T47D (cell line): ENCODE data around the gene KCNMA1.

Experiments used
- DNase-seq, 2 experiments: peaks; one replicate each; pipeline versions ENCODE4 v3.0.0 to v3.0.0-alpha.2; 2011 to 2012; ENCODE audit warnings: low read depth in 1 of 2, low spot score in 1 of 2
- JUND ChIP-seq: IDR thresholded peaks from 2 replicates; pipeline ENCODE4 v1.6.1; 2012; ENCODE audit warnings: low read depth
- in situ Hi-C: cut with HindIII; loops from 2 replicates; pipeline ENCODE4 v1.10.0; 2016; ENCODE audit warnings: low sequenced_read_pairs, low pct_unique_long_range_greater_than_20kb

Gene KCNMA1

DNA sequence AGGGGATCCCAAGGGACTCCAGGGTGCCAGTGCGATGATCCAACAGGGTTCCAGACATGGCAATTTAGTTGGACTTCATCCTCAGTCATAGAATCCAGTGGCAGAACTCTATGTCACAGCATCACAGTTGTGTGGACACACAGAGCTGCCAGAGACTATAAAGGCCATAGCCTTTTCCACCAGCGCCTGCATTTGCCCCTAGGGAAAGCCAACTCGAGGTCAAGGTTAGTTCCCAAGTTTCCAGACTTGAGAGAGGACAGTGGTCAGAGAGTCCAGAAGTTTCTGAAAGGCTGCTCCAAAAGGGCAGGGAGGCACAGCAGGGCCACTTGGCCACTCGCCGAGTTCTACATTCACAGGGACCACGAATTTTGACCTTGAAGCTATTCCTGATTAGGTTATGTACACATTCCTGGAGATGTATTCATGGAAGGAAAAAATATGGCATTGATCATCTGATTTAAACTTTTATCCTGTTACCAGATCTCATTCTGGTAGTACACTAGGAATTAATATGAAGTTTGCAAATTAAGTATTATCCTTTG lies 170.1 kb downstream of the KCNMA1 start:
- in situ Hi-C loops = no loop called here
- DNase-seq = no peak
- TF ChIP-seq JUND = no peak

- no peak for DNase-seq
- in situ Hi-C loops = no loop called here
- TF ChIP-seq JUND = no peak
Measured at GRCh38 chr10:77463967-77464745, 173.5 kb downstream of the KCNMA1 start.

GRCh38 chr10:77463499-77463898 lies 174.1 kb downstream of the KCNMA1 start:
- in situ Hi-C loops = no loop called here
- no peak for DNase-seq
- TF ChIP-seq JUND = no peak

DNA sequence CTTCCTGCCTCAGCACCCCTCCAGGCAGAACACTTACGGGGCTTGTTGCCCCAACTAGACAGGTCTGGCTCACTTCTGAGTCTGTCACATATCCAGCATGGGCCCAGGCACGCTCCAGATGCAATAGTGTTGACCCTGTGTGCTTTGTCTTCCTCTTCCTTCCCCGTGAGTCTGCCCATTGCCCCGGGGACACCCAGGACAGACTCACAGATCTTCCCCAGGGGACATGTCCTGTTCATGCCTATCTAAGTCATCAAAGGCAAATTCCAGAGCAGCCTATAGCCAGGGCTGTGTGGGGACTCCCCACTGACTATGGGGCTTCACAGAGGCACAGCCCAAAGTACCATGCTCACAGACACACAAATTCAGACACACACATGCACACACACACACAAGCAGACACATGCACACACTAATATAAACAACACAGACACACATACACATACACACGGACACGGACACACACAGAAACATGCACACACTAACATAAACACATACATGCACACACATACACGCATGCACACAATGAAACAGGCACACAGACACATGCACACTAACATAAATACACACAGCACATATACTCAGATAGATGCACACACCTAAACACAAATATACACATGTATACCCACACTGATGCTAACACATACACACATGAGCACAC lies 175.8 kb downstream of the KCNMA1 start:
- peak in 1 of 2 experiments; percentile 47 for DNase-seq
- in situ Hi-C loops = no loop called here
- TF ChIP-seq JUND = no peak

GRCh38 chr10:77459905-77460304 lies 177.7 kb downstream of the KCNMA1 start:
- no peak for DNase-seq
- in situ Hi-C loops = no loop called here
- TF ChIP-seq JUND = no peak

- DNase-seq = no peak
- in situ Hi-C loops = no loop called here
- no peak for TF ChIP-seq JUND
Measured at GRCh38 chr10:77458986-77459590, 178.5 kb downstream of the KCNMA1 start.

DNA sequence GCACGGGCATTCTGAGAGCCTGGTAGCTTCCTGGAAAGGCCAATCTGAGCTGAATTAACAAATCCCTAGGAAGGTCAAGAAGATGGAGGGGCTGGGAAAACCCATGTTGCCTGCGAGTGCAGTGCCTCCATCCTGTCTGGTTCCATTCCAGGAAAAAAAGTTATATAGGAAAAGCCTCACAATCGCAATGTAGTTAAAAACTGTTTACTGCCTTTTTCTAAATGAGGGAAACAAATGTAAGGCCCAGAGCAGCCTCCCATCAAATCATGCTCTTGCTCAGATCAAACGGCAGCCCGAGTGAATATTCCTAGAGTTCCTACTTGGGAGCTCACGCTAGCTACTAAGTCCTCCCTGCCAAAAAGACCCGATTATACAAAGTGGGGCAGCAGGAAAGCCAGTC lies 179.9 kb downstream of the KCNMA1 start:
- in situ Hi-C loops = no loop called here
- TF ChIP-seq JUND = no peak
- no peak for DNase-seq

DNA sequence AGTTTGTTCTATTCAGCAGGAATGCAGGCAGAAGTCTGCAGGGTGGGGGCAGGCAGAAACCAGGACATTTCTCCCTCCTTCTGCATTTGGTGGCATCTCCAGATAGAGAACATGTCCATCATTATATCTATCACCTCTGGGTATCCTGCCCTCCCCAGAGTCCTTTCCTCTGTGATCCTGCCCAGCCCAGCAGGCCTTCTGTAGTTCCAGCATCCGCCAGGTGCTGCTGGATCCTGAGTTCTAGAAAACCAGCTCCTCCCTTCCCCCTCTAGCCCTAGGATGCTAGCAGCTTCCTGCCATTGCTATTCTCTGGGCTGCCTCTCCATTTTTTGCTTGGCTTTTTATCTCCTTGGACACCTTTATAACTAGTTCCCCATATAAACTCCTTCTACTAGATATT lies 180.3 kb downstream of the KCNMA1 start:
- TF ChIP-seq JUND = no peak
- in situ Hi-C loops = no loop called here
- DNase-seq = no peak

- DNase-seq = peak in 1 of 2 experiments; percentile 55
- in situ Hi-C loops = no loop called here
Measured at GRCh38 chr10:77456414-77456813, 181.2 kb downstream of the KCNMA1 start.

DNA sequence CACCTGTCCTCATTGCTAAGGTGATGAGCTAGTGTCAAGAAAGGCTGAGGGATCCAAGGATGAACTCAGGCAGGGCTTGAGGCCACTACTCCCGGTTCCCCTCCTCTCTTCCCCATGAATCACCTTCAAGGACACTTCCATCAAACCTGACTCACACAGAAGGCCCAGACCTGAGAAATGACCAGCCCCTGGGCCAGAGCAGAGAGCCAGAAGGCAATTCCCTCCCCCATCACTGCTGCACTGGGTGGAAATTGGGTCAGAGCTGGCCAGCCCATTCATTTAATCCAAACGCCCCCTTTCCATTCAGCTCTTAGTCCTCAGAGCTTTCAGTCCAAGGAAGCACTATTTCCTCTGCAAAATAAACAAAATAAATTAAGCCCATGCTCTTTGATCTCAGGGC lies 182.0 kb downstream of the KCNMA1 start:
- in situ Hi-C loops = no loop called here
- DNase-seq = no peak
- TF ChIP-seq JUND = no peak

More at GRCh38 chr10:77456414-77456813, 181.2 kb downstream of the KCNMA1 start:
- TF ChIP-seq JUND = no peak

GRCh38 chr10:77452952-77453564 lies 184.6 kb downstream of the KCNMA1 start:
- in situ Hi-C loops = no loop called here
- DNase-seq = no peak
- no peak for TF ChIP-seq JUND

- no peak for DNase-seq
- in situ Hi-C loops = no loop called here
- TF ChIP-seq JUND = no peak
Measured at GRCh38 chr10:77451886-77452285, 185.7 kb downstream of the KCNMA1 start.
